Endothelial cell of hepatic sinusoid (primary cell): ENCODE results near the gene MORC3.
"Not testable (repeated sequence)": the region's sequence is repeated elsewhere in the genome, so short reads cannot be mapped to it uniquely, and the experiment has no call there.

Experiments used
- in situ Hi-C: cut with HindIII; loops from 2 replicates; pipeline ENCODE4 v1.10.0; 2017; ENCODE audit warnings: low sequenced_read_pairs

MORC3 gene

DNA sequence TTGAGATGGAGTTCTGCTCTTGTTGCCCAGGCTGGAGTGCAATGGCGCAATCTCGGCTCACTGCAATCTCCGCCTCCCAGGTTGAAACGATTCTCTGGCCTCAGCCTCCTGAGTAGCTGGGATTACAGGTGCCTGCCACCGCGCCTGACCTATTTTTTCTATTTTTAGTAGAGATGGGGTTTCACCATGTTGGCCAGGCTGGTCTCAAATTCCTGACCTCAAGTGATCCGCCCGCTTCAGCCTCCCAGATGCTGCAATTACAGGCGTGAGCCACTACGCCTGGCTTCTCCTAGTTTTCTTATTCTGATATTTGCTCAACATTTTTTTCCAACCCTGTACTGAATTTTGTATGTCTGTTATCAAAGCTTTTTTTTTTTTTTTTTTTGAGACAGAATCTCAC is 62.7 kb downstream of the MORC3 start:
- in situ Hi-C loops: not testable (repeated sequence)

DNA sequence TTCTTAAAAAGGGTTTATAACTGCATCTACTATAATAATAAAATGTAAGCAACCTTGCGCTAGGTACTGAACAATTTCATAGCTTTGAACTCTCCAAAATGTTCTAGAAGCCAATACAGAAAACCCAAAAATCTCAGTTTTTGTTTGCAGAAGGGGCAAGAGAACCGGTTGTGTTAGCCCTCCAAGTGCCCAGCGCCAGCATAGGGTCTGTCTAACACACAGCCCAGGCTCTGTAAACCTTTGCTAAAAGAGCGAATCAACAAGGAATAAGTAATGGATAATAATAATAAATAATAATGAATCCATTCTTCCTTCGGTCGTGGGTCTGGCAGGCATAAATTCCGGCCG is 64.9 kb downstream of the MORC3 start:
- in situ Hi-C loops: no loop called here

DNA sequence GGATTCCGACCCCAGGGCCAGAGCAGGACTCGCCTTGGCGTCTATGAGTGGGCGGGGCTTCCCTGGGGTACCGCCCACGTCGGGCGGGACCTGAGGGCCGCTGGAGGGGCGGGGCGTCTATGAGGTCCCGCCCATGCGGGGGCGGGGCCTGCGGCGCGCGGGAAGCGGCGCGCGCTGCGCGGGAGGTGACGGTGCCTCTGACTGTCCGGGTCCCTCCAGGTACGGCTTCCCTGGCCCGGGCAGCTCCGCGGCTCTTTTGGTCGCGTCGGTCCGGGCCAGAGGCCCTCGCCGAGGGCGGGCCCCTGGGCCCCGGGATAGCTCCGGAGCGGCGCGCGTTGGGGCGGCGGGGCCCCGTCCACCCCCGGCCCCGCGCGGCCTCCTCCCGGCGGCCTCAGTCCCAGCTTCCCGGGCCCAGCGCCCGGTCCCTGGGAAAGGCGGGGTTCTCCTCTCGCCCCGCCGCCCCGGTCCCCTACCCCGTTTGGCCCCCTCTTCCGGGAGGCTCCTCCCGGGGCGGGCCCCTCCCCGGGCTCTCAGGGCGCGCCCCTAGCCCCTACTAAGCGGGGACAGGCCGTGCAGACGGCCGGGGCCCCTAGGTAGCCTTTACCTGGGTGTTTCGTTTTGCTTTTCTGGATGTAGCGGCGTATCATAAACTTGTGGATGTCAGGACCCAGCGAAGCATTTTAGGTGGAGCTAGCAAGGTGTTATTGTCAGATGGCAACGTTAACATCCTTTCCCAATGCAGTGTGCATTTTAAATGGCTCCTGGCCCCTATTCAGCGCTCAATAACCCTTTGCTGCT is 65.4 kb downstream of the MORC3 start, which contains the start of gene CHAF1B:
CHAF1B (plus strand) TSS at position 160 of the 798 bp plus-strand sequence. CDS start 745 bp downstream, outside the sequence.
- in situ Hi-C loops: no loop called here

DNA sequence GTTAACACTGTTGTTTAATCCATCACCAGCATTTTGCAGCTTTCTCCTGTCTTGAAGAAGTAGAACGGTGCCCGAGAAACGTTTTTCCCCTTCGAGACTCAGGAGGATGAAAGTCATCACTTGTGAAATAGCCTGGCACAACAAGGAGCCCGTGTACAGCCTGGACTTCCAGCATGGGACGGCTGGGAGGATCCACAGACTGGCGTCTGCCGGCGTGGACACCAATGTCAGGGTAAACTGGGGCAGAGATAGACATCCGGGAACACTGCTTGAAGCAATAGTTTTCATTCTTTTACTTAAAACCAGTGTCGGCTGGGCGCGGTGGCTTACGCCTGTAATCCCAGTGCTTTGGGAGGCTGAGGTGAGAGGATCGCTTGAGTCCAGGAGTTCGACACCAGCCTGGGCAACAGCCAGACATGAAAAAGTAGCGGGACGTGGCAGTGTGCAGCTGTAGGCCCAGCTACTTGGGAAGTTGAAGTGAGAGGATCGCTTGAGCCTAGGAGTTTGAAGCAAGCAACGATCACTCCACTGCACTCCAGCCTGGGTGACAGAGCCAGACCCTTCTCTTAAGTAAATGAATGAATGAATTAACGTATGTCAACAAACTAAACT is 66.1 kb downstream of the MORC3 start:
- in situ Hi-C loops: no loop called here

DNA sequence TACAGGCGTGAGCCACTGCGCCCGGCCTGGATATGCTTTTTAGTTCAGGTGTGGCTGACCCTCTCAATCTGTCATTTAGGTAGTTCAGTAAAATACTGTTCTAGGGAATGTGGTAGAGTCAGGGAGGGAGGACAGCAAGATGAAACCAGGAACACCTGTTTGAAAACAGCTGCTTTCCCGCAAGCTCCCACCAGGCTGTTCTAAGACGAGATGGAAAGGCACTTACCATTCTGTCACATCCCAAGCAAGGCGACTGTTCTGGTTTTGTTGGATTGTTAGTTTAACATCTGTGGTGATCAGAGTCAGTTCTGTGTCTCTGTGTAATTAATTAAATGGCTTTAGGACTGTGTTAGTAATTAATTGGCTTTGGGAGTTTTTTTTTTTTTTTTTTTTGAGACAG is 68.1 kb downstream of the MORC3 start:
- in situ Hi-C loops: no loop called here

DNA sequence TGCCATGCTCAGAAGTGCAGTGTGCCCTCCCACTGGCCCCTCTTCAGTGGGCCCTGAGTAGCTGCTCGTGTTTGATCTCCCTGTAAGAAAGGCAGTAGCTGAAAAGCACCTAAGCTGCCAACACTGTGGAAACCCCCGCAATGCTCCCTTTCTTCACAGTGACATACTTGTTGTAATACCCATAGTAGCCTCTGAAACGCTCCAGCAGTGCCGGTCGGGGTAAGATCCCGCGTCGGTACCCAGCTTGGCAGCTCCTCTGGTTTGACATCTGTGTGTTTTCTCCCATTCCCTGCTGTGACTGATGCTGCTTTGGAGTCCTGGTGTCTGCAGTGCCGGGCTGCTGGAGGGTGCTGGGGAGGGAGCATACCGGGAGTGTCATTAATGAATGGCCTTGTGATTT is 68.8 kb downstream of the MORC3 start:
- in situ Hi-C loops: no loop called here

DNA sequence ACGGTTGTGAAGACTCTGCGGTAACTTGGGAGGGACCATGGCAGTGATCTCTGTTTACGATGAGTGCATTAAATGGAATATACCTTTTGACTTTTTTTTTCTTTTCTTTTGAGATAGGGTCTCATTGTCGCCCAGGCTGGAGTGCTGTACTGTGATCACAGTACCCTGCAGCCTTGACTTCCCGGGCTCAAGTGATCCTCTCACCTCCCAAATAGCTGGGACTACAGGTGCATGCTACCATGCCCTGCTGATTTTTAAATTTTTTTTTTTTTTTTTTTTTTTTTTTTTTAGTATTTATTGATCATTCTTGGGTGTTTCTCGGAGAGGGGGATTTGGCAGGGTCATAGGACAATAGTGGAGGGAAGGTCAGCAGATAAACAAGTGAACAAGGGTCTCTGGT is 71.7 kb downstream of the MORC3 start:
- in situ Hi-C loops: not testable (repeated sequence)

DNA sequence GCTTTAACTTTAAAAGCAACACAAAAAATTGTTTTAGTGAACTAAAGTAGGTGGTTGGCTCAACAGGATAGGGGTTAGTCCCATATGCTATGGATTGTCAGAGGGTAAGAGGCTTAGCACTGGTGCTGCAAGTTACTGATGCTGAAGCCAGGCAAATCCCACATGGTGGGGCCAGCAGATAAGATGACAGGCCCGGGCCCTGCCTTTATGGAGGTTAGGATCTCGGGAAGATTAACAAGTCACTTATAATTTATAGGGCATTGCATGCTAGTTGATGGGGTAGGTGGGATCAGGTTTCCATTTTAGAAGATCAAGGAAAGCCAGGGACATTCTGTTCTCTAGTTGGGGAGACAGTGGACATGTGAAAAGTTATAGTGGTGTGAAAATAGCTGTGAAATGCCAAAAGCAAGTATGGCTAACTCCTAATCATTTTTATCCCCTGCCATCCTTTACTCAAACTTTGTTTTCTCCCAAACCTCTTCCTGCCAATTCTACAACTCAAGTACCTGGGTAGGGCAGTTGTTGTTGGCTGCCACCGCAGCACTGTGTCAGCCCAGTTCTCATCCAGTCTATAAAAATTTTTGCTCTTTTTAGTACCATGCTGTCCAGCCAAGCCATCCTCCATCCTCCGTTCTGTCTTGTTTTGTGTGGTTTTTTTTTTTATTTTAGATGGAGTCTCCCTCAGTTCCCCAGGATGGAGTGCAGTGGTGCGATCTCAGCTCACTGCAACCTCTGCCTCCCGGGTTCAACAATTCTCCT is 75.5 kb downstream of the MORC3 start:
- in situ Hi-C loops: no loop called here

DNA sequence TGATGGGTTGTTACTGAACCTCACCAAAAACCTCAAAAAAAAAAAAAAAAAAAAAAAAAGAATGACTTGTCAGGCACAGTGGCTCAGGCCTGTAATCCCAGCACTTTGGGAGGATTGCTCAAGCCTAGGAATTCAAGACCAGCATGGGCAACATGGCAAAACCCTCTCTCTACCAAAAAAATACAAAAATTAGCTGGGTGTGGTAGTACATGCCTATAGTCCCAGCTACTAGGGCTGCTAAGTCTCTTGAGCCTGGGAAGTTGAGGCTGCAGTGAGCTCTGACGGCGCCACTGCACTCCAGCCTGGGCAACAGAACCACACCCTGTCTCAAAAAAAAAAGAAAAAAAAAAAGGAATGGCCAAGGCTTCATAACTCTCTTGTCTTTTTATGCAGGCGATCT is 76.3 kb downstream of the MORC3 start:
- in situ Hi-C loops: no loop called here

DNA sequence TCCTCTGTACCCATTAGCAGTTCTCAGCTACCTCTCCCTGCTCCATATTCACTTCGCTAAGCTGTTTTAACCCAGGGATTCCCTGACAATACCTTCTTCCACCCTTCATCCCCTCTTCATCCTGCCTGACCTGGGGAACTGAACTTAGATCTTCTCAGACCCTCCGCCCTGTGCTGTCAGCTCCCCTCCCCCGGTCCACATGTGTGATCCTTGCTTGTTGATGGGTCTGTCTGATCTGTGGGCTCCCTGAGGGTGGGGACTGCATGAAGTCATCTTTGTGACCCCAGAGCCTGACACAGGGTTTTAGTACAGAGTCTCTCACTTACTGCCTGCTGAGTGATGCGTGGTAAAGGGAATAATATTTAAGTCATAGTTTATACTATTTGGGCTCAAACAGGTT is 77.0 kb downstream of the MORC3 start:
- in situ Hi-C loops: no loop called here

DNA sequence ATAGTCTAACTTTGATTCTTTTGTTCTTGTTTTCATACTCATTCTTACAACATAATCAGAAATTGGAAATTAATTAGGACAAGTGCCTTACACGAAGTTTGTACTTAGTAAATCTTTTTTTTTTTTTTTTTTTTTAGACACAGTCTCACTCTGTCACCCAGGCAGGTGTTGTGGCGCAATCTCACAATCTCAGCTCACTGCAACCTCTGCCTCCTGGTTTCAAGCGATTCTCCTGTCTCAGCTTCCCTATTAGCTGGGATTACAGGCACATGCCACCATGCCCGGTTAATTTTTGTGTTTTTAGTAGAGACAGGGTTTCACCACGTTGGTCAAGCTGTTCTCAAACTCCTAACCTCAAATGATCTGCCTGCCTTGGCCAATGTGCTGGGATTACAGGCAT is 77.6 kb downstream of the MORC3 start:
- in situ Hi-C loops: no loop called here

DNA sequence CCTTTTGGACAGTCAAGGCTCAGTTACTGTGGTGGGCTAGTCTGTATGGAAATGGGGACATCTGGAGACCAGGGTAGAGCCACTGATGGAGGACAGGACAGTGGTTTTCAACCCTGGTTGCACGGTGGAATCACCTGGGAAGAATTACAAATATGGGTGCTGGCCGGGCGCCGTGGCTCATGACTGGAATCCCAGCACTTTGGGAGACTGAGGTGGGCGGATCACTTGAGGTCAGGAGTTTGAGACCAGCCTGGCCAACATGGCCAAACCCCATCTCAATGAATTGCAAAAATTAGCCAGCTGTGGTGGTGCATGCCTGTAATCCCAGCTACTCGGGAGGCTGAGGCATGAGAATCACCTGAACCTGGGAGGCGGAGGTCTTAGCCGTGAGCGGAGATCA is 79.7 kb downstream of the MORC3 start:
- in situ Hi-C loops: not testable (repeated sequence)

DNA sequence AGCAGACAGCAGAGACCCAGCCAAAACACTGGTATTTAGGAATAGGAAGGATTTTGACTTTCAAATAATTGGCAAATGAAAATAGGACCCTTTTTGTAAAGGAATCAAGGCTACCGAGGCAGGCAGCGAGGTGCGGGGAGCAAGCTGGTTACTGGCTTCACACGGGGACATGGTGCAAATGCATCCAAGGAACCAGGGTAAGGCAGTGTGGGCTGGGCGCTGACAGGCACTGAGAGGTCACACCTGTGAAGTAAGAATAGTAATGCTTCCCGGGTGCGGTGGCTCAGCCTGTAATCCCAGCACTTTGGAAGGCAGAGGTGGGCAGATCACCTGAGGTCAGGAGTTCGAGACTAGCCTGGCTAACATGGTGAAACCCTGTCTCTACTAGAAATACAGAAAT is 80.7 kb downstream of the MORC3 start:
- in situ Hi-C loops: no loop called here

DNA sequence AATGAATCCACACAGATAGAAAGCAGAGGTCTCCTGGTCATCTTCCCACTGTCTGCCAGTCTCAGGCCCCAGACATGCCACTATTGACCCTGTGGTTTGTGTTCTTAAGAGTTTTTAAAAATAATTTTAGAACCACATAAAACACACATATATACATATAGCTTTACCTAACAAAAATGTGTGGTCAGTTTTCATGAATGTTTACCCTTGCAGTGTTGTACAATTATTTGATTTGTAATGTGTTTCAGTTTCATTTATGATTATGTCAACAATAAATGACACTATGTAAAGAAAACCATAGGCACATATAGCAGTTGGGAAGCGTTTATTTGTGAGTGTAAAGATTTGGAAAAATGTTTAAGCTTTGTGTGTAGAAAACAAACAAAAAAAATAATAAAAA is 82.3 kb downstream of the MORC3 start:
- in situ Hi-C loops: no loop called here

DNA sequence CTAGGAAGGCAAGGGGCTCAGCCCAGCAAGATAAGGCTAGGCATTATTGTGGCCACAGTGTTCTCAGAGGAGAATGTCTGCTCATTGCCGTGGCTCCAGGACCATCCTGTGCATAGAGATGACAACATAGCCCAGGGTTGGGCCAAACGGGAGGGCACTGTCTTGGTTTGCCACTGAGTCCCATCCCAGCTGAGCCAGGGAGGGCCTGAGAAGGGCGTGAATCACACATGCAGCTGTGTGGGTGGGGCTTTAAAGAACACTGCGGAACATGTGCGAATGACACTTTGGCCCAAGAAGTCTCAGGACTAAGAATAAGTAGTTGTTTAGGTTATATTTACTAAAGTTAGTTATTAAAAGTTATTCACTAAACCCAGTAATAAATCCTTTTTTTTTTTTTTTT is 83.7 kb downstream of the MORC3 start:
- in situ Hi-C loops: no loop called here

DNA sequence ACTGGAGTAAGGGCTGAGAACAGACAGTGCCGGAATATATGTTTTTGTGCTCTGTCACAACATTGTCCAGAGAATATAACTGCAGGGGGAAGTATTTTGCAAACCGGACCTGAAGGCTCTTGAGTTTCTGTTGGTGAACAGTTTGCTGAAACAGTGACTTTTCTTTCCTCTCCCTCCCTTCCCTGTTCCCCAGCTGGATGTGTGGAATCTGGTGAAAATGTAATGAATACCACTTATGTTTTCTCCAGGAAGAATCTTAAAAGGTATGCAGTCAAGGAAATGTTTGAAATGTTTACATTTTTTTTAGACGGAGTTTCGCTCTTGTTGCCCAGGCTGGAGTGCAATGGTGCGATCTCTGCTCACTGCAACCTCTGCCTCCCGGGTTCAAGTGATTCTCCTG is 88.6 kb downstream of the MORC3 start:
- in situ Hi-C loops: no loop called here

DNA sequence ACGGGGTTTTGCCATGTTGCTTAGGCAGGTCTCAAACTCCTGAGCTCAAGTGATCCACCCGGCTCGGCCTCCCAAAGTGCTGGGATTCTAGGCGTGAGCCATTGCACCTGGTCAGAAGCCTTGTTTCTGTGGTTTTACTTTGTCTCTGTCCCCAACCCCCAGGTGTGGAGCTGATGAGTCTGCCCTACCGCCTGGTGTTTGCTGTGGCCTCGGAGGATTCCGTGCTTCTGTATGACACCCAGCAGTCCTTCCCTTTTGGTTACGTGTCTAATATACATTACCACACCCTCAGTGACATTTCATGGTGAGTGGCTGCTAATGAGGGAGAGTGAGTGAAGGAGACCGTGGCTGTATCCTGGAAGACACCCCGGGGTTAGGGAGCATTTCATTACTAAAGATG is 91.3 kb downstream of the MORC3 start:
- in situ Hi-C loops: loop anchor here (5.0 kb wide), 2 partner anchors 36 to 81 kb away; no protein-coding TSS in a partner anchor

DNA sequence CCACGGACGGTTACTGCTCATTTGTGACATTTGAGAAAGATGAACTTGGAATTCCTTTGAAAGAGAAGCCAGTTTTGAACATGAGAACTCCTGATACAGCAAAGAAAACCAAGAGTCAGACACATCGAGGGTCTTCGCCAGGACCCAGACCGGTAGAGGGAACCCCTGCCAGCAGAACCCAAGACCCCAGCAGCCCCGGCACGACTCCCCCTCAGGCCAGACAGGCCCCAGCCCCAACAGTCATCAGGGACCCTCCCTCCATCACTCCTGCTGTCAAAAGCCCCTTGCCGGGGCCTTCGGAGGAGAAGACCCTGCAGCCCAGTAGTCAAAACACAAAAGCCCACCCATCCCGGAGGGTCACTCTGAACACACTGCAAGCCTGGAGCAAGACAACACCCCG is 92.9 kb downstream of the MORC3 start:
- in situ Hi-C loops: loop anchor here (5.0 kb wide), 2 partner anchors 34 to 79 kb away; no protein-coding TSS in a partner anchor

DNA sequence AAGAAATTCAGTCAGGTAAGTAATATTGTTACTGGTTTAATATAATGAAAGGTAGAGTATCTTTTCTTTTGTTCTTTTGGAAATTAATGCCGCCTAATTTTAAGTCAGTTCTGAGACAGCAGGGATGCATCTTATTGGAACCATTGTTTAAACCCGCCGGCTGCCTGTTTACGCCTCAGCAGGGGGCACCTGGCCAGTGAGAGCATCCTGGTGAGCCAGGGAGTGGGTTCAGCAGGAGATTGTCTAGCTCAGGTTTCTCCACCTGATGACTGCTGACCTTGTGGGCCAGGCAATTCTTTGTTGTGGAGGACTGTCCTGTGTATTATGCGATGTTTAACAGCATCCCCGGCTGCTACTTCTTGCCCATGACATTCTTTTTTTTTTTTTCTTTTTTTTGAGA is 95.4 kb downstream of the MORC3 start:
- in situ Hi-C loops: no loop called here

DNA sequence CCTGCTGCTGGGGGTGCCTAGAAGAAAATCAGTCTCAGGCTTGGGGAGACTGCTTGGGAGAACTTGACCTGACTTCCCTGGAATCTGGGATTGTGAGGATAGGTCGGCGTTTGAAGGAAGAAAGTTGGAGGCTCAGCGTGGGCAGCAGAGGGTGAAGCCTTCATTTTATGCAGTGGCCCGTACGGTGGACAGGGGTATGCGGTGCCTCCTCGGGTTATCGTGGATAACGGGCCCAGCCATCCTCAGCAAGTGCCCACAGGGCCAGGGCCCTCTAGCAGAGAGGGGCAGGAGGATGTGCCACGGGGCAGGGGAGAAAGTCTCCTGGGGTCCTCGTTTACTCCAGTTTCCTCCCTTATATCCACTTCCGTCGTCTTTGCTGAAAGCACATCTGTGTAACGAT is 99.2 kb downstream of the MORC3 start:
- in situ Hi-C loops: no loop called here

DNA sequence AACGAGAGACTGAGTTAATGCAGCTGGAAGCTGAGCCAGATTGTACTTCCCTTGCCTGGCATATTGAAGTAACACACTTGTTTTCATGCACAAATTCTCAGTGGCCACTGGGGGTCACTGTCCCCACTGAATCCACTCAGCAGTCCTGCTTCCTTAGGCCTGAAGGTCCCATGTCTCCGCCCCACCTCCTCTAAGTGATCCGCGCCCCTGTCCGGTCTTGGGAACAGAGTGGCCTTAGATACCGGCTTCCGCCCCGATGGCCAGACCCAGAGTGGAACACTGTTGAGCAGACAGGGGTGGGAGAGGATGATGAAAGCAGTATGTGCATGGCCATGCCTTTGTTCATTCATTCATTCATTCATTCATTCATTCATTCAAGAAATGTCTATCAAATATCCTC is 100.0 kb downstream of the MORC3 start:
- in situ Hi-C loops: no loop called here
